ENCODE data around the gene KIF26B.
"Not testable (repeated sequence)": the region's sequence is repeated elsewhere in the genome, so short reads cannot be mapped to it uniquely, and the experiment has no call there.

DNA sequence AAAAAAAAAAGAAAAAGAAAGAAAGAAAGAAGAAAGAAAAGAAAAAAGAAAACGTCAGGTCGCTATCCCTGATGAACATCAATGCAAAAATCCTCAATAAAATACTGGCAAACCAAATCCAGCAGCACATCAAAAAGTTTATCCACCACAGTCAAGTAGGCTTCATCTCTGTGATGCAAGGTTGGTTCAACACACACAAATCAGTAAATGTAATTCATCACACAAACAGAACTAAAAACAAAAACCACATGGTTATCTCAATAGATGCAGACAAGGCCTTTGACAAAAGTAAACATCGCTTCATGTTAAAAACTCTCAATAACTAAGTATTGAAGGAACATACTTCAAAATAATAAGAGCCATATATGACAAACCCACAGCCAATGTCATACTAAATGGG, 573.2 kb downstream of the KIF26B start:
- not testable (repeated sequence) for TF ChIP-seq RCOR1 (IDR thresholded peaks at IDR 0.05; ENCODE audit: insufficient replicate concordance, low read length); CTCF (conservative IDR thresholded peaks at IDR 0.05; ENCODE audit: low read depth, low read length); NFE2L2 (IDR thresholded peaks at IDR 0.05; ENCODE audit: low read depth, low read length); MXI1 (IDR thresholded peaks at IDR 0.05; ENCODE audit: borderline replicate concordance, low read depth, low read length); POLR2A (IDR thresholded peaks at IDR 0.05; ENCODE audit: low read depth, low read length); CEBPB (IDR thresholded peaks at IDR 0.05; ENCODE audit: low read depth, low read length); RFX5 (IDR thresholded peaks at IDR 0.05; ENCODE audit: low read depth, low read length); USF2 (IDR thresholded peaks at IDR 0.05; ENCODE audit: low read depth, low read length)

All from IMR-90 (cell line).